Measurements from ENCODE around the gene ULK1.

ULK1 gene

DNA sequence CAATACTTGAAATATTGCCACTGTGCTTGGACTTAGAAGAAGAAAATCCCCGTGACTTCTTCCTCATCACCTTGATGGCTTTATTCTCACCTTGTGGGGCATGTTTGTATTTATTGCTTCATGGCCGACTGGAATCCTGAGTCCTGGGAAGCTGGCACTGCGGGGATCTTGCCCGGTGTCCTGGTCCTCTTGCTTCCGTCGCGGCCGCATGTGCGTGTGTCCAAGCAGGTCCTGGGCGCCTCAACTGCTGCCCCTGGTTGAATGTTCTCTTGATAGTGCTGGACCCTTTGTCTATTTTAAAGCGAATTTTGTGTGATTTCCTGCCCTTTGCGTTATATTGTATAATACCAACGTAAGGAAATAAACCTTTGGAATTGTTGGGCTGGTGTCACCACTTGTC, 28.4 kb downstream of the ULK1 start:
- Histone ChIP-seq H3K27me3 (ENCODE audit: control insufficient read depth, insufficient read depth, low read length) (no peaks in the 10 kb centered on the region), H3K36me3 (ENCODE audit: control insufficient read depth, insufficient read depth, low read length) (peaks cover 31% of the 10 kb centered on the region), H3K4me3 (ENCODE audit: low read depth, low read length) (no peak overlapping the region), H3K9ac (ENCODE audit: low read depth, low read length) (no peak overlapping the region), H3K4me1 (ENCODE audit: control insufficient read depth, insufficient read depth, low read length) (no peaks in the 10 kb centered on the region), H3K9me3 (ENCODE audit: control insufficient read depth, insufficient read depth, low read length) (no peaks in the 10 kb centered on the region)

DNA sequence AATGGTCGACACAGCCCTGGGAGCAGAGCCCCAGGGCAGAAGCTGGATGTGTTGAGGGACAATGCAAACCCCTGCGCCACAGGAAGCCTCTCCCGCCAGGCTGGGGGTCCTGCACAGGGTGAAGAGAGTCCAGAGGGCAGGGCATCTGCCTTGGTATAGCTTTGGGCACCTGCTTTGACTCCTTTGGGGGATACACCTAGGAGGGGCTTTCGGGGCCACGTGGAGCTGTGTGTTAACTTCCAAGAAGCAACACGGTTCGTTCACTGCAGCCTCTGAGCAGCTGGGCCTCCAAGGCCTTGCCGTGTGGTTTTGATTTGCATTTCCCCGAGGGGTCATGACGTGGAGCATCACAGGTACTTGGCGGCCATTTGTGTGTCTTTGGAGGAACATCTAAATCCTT, 28.8 kb downstream of the ULK1 start:
- Histone ChIP-seq H3K36me3 (ENCODE audit: control insufficient read depth, insufficient read depth, low read length) (peaks cover 27% of the 10 kb centered on the region), H3K4me1 (ENCODE audit: control insufficient read depth, insufficient read depth, low read length) (no peaks in the 10 kb centered on the region), H3K27me3 (ENCODE audit: control insufficient read depth, insufficient read depth, low read length) (no peaks in the 10 kb centered on the region), H3K9me3 (ENCODE audit: control insufficient read depth, insufficient read depth, low read length) (no peaks in the 10 kb centered on the region), H3K9ac (ENCODE audit: low read depth, low read length) (no peak overlapping the region), H3K4me3 (ENCODE audit: low read depth, low read length) (no peak overlapping the region)

DNA sequence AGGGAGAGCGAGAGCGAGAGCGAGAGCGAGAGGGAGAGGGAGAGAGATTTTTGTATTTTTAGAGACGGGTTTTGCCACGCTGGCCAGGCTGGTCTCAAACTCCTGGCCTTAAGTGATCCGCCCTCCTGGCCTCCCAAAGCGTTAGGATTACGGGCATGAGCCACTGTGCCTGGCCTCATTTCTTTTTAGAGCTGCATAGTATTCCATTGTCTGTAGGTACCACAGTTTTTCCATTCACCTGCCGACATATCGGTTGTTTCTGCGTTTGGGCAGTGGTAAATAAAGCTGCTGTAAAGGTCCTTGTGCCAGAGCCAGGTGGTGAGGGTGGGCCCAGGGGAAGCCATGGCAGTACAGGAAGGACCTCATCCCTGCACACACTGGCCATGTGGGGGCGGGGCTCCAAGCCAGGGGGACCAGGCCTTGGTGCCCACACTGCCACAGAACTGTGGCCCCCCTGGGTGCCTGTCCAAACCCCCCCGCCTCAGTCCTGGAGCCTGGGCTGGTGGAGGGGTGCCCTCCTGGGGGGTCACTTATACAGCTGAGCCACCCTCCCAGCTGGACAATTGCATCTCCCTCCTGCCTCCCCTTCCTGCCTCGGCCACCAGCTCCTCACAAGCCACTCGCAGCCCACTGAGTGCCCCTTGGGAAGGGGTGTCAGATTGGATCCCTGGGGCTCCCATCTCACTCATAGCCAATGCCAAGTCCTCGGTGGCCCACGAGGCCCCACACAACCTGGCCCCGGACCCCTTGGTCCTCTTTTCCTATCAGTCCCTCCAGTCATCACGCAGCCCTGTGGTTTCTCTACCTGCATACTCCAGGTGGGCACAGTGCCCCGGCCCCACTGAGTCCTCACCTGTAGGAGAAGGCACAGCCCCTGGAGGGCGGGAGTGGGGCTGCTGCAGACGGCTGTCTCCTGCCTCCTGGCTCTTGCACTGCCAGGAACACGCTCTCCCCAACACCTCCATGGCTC, 33.0 kb downstream of the ULK1 start:
- peak overlapping the region; percentile 59 for H3K4me3 ChIP-seq (ENCODE audit: low read depth, low read length)

DNA sequence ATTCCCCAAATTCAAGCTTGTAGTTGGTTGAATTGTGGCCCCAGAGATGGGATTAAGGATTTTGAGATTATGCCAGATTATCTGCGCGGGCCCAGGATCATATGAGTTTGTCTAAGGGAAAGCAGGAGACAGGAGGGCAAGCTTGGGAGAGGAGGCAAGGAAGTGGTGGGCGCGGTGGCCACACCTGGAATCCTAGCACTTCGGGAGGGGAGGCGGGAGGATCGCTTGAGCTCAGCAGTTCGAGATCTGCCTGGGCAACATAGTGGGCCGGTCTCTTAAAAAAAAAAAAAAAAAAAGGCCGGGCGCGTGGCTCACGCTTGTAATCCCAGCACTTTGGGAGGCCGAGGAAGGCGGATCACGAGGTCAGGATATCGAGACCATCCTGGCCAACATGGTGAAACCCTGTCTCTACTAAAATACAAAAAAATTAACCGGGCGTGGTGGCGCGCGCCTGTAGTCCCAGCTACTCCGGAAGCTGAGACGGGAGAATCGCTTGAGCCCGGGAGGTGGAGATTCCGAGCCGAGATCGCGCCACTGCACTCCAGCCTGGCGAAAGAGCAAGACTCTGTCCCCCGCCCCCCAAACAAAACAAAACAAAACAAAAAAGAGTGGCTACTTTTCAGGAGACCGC, 33.8 kb downstream of the ULK1 start:
- H3K4me1 ChIP-seq (ENCODE audit: control insufficient read depth, insufficient read depth, low read length) = no peaks in the 10 kb centered on the region
- H3K9me3 ChIP-seq (ENCODE audit: control insufficient read depth, insufficient read depth, low read length) = no peaks in the 10 kb centered on the region
- peak overlapping the region; percentile 59 for H3K4me3 ChIP-seq (ENCODE audit: low read depth, low read length)
- H3K27me3 ChIP-seq (ENCODE audit: control insufficient read depth, insufficient read depth, low read length) = no peaks in the 10 kb centered on the region
- peaks cover 23% of the 10 kb centered on the region for H3K36me3 ChIP-seq (ENCODE audit: control insufficient read depth, insufficient read depth, low read length)
- H3K9ac ChIP-seq (ENCODE audit: low read depth, low read length) = no peak overlapping the region

More for the DNA sequence above, 33.0 kb downstream of the ULK1 start:
- Histone ChIP-seq H3K36me3 (ENCODE audit: control insufficient read depth, insufficient read depth, low read length) (peaks cover 15% of the 10 kb centered on the region), H3K4me1 (ENCODE audit: control insufficient read depth, insufficient read depth, low read length) (no peaks in the 10 kb centered on the region), H3K27me3 (ENCODE audit: control insufficient read depth, insufficient read depth, low read length) (no peaks in the 10 kb centered on the region), H3K9ac (ENCODE audit: low read depth, low read length) (no peak overlapping the region), H3K9me3 (ENCODE audit: control insufficient read depth, insufficient read depth, low read length) (no peaks in the 10 kb centered on the region)

DNA sequence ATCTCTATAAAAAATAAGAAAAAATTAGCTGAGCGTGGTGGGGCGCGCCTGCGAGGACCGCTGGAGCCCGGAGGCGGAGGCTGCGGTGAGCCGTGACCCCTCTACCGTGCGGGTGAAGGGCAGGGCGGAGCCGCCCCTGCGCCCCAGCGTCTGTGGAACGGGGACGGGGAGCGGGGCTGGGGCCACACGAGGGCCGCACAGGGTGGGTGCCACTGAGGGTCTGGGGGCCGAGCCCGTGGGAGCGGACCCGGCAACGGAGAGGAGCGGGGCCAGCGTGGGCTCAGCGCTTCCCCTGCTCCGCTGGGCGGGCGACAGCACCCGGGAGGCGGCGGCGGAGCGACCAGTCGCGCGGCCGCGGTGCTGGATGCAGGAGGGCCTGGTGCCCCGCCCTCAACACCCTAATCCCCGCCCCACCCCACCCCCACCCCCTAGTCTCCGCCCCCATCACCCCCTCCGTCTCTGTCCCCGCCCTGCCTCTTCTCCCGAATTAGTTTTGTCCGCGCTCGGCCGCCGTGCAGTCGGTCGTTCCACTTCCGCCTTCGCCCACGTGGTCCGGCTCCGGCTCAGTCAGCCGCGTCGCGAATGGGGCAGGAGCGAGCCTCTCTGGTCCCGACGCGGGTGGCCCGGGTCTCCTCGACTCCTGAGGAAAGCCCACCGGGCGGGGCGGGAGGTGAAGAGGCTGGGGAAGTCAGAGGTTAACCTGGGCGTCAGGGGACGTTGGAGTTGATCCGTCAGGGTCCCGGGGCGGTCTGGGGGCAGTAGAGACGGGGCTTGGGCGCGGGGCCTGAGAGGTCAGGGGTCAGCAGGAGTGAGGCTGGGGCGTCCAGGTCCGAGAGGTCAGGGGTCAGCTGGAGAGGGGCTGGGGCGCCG, 34.5 kb downstream of the ULK1 start, which contains the start of gene PUS1:
TSS of gene PUS1 (plus strand) at position 566 of the 870 bp plus-strand sequence. CDS start 447 bp downstream, outside the sequence.
- peak within 1 kb of the TSS; percentile 83 for H3K4me3 ChIP-seq (ENCODE audit: low read depth, low read length)
- no peaks in the 10 kb centered on the region for H3K4me1 ChIP-seq (ENCODE audit: control insufficient read depth, insufficient read depth, low read length)
- H3K9me3 ChIP-seq (ENCODE audit: control insufficient read depth, insufficient read depth, low read length) = no peaks in the 10 kb centered on the region
- H3K27me3 ChIP-seq (ENCODE audit: control insufficient read depth, insufficient read depth, low read length) = no peaks in the 10 kb centered on the region
- H3K36me3 ChIP-seq (ENCODE audit: control insufficient read depth, insufficient read depth, low read length) = peaks cover 31% of the 10 kb centered on the region
- peak within 1 kb of the TSS; percentile 85 for H3K9ac ChIP-seq (ENCODE audit: low read depth, low read length)

DNA sequence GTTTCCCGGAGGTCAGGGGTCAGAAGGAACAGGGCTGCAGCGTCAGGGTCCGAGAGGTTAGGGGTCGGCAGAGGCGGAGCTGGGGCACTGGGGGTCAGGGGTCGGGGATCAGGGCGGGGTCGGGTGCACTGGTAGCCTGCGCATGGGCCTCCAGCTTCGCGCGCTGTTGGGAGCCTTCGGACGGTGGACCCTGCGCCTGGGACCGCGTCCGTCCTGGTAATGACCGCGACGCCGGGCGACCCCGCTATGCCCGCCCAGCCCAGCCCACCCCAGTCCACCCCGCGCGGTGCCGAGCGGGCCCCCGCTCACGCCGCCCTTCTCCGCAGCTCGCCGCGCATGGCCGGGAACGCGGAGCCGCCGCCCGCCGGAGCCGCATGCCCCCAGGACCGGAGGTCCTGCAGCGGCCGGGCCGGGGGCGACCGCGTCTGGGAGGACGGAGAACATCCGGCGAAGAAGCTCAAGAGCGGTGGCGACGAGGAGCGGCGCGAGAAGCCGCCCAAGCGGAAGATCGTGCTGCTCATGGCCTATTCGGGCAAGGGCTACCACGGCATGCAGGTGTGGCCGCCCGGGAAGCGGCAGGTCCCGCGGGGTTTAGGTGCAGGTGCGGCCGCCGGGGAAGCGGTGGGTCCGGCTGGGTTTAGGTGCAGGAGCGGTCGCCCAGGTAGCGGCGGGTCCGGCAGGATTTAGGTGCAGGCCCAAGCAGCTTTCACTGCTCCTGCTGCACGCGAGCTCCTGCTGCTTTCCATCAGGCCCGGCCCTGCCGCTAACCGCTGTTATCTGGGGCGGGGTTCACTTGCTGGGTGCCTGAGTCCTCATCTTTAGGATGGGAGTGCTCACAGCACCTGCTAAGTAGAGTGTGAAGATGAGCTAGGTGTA, 35.4 kb downstream of the ULK1 start:
- Histone ChIP-seq H3K9me3 (ENCODE audit: control insufficient read depth, insufficient read depth, low read length) (no peaks in the 10 kb centered on the region), H3K36me3 (ENCODE audit: control insufficient read depth, insufficient read depth, low read length) (peaks cover 40% of the 10 kb centered on the region), H3K4me3 (ENCODE audit: low read depth, low read length) (peak overlapping the region; percentile 83), H3K4me1 (ENCODE audit: control insufficient read depth, insufficient read depth, low read length) (no peaks in the 10 kb centered on the region), H3K9ac (ENCODE audit: low read depth, low read length) (peak overlapping the region; percentile 85), H3K27me3 (ENCODE audit: control insufficient read depth, insufficient read depth, low read length) (no peaks in the 10 kb centered on the region)

DNA sequence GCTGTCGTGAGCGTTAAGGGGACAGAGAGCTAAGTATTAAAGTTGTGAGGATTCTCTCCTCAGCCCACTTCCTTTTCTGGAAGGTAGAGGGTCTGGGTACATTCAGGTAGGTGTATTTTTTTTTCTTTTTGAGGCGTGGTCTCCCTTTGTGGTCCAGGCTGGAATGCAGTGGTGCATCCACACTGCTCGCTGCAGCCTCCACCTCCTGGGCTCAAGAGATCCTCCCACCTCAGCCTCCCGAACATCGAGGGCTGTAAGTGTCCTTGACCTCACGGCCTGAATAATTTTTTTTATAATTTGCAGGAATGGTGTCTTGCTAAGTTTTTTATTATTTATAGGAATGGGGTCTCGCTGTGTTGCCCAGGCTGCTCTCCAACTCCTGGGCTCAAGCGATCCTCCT, 36.1 kb downstream of the ULK1 start:
- H3K27me3 ChIP-seq (ENCODE audit: control insufficient read depth, insufficient read depth, low read length) = no peaks in the 10 kb centered on the region
- H3K9me3 ChIP-seq (ENCODE audit: control insufficient read depth, insufficient read depth, low read length) = no peaks in the 10 kb centered on the region
- H3K36me3 ChIP-seq (ENCODE audit: control insufficient read depth, insufficient read depth, low read length) = peaks cover 46% of the 10 kb centered on the region
- no peaks in the 10 kb centered on the region for H3K4me1 ChIP-seq (ENCODE audit: control insufficient read depth, insufficient read depth, low read length)
- H3K4me3 ChIP-seq (ENCODE audit: low read depth, low read length) = peak overlapping the region; percentile 83
- H3K9ac ChIP-seq (ENCODE audit: low read depth, low read length) = no peak overlapping the region

DNA sequence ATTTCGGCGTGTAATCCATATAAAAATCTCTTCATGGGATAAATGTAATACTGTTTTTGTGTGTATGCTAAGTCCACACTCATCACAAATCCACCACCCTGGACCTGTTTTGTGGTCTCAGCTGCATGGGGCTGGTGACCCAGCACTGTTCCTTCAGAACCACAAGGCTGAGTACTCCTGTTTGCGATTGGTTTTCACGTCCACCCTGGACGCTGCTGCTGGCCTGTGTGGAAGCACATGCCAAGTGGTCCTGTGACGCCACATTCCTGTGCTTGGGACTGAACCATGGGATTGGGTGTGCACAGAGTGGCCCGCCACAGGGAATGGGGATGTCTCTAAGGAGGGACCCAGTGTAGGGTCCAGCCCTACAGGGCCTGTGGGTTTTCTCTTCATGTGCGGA, 39.0 kb downstream of the ULK1 start:
- Histone ChIP-seq H3K4me1 (ENCODE audit: control insufficient read depth, insufficient read depth, low read length) (no peaks in the 10 kb centered on the region), H3K4me3 (ENCODE audit: low read depth, low read length) (no peak overlapping the region), H3K27me3 (ENCODE audit: control insufficient read depth, insufficient read depth, low read length) (no peaks in the 10 kb centered on the region), H3K9ac (ENCODE audit: low read depth, low read length) (no peak overlapping the region), H3K9me3 (ENCODE audit: control insufficient read depth, insufficient read depth, low read length) (no peaks in the 10 kb centered on the region), H3K36me3 (ENCODE audit: control insufficient read depth, insufficient read depth, low read length) (peaks cover 56% of the 10 kb centered on the region)

DNA sequence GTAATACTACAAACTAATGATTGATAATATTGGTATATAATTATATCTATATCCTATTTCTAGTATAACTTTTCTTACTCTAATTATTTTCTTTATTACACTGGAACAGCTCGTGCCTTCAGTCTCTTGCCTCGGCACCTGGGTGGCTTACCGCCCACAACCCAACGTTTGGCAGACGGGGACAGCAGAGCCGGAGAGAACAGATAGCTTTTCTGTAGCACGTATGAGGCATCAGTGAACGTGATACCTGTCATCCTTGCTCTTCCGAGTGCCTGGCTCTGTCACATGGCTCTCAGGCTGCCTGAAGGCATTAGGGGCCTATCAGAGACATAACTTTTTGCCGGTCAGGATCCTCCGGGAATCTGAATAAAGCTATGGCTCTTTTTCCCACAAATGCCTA, 40.1 kb downstream of the ULK1 start:
- H3K36me3 ChIP-seq (ENCODE audit: control insufficient read depth, insufficient read depth, low read length) = peaks cover 62% of the 10 kb centered on the region
- H3K4me3 ChIP-seq (ENCODE audit: low read depth, low read length) = no peak overlapping the region
- H3K27me3 ChIP-seq (ENCODE audit: control insufficient read depth, insufficient read depth, low read length) = no peaks in the 10 kb centered on the region

DNA sequence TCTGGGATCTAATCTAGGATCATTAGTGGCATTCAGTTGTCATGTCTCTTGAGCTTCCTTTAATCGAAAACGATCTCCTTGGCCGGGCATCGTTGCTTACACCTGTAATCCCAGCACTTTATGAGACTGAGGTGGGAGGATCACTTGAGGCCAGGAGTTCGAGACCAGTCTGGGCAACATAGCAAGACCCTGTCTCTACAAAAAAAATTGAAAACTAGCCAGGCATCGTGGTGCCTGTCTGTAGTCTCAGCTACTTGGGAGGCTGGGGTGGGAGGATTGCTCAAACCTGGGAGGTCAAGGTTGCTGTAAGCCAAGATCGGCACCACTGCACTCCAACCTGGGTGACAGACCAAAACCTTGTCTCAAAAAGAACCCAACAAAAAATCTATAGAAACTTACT, 43.7 kb downstream of the ULK1 start:
- H3K4me3 ChIP-seq (ENCODE audit: low read depth, low read length) = no peak overlapping the region
- H3K27me3 ChIP-seq (ENCODE audit: control insufficient read depth, insufficient read depth, low read length) = no peaks in the 10 kb centered on the region
- H3K36me3 ChIP-seq (ENCODE audit: control insufficient read depth, insufficient read depth, low read length) = peaks cover 60% of the 10 kb centered on the region
- no peaks in the 10 kb centered on the region for H3K9me3 ChIP-seq (ENCODE audit: control insufficient read depth, insufficient read depth, low read length)
- no peak overlapping the region for H3K9ac ChIP-seq (ENCODE audit: low read depth, low read length)
- H3K4me1 ChIP-seq (ENCODE audit: control insufficient read depth, insufficient read depth, low read length) = no peaks in the 10 kb centered on the region

More for the DNA sequence above, 40.1 kb downstream of the ULK1 start:
- H3K4me1 ChIP-seq (ENCODE audit: control insufficient read depth, insufficient read depth, low read length) = no peaks in the 10 kb centered on the region
- H3K9me3 ChIP-seq (ENCODE audit: control insufficient read depth, insufficient read depth, low read length) = no peaks in the 10 kb centered on the region
- no peak overlapping the region for H3K9ac ChIP-seq (ENCODE audit: low read depth, low read length)

All from iPS-15b (cell line).